Suppressor macrophage treated with lipopolysaccharide for 4 hours (primary cell): ENCODE data around the gene TRPM5.

ENCODE experiments used
- DNase-seq: peaks from one replicate; pipeline ENCODE4 v3.0.0-alpha.2; 2020

The TRPM5 gene

GRCh38 chr11:2451916-2452315, 7.6 kb upstream of the TRPM5 start:
- no peak for DNase-seq

- DNase-seq: no peak
These were observed 7.0 kb upstream of the TRPM5 start for GRCh38 chr11:2451336-2451735.

GRCh38 chr11:2450321-2451041, 6.2 kb upstream of the TRPM5 start:
- no peak for DNase-seq

- DNase-seq: no peak
These were observed 5.4 kb upstream of the TRPM5 start for GRCh38 chr11:2449548-2450320.

GRCh38 chr11:2448661-2449547, 4.6 kb upstream of the TRPM5 start:
- DNase-seq: no peak

GRCh38 chr11:2447951-2448650, 3.8 kb upstream of the TRPM5 start:
- DNase-seq: no peak

GRCh38 chr11:2447253-2447950, 3.1 kb upstream of the TRPM5 start:
- DNase-seq: peak; percentile 21

GRCh38 chr11:2446590-2447252, 2.4 kb upstream of the TRPM5 start:
- DNase-seq: peak; percentile 48

GRCh38 chr11:2445746-2446551, 1.6 kb upstream of the TRPM5 start:
- DNase-seq: no peak

GRCh38 chr11:2444821-2445745, 769 bp upstream of the TRPM5 start, which contains the start of gene KCNQ1:
Gene KCNQ1 (plus strand): TSS chr11:2445008. CDS start chr11:2445099, 91 bp downstream.
- peak; percentile 84 for DNase-seq

- no peak for DNase-seq
These were observed 908 bp downstream of the TRPM5 start for GRCh38 chr11:2443406-2443805.

- DNase-seq: no peak
These were observed 1.7 kb downstream of the TRPM5 start for GRCh38 chr11:2442589-2442988.

- no peak for DNase-seq
These were observed 3.1 kb downstream of the TRPM5 start for GRCh38 chr11:2441171-2441570.

- peak; percentile 39 for DNase-seq
These were observed 3.7 kb downstream of the TRPM5 start for GRCh38 chr11:2440646-2441045.

GRCh38 chr11:2439820-2440219, 4.5 kb downstream of the TRPM5 start:
- DNase-seq: no peak

- DNase-seq: no peak
These were observed 6.8 kb downstream of the TRPM5 start for GRCh38 chr11:2437516-2437915.

- DNase-seq: no peak
These were observed 7.7 kb downstream of the TRPM5 start for GRCh38 chr11:2436521-2437031.

GRCh38 chr11:2436013-2436520, 8.2 kb downstream of the TRPM5 start:
- no peak for DNase-seq
